ENCODE results near the gene PDZD2.

The PDZD2 gene

DNA sequence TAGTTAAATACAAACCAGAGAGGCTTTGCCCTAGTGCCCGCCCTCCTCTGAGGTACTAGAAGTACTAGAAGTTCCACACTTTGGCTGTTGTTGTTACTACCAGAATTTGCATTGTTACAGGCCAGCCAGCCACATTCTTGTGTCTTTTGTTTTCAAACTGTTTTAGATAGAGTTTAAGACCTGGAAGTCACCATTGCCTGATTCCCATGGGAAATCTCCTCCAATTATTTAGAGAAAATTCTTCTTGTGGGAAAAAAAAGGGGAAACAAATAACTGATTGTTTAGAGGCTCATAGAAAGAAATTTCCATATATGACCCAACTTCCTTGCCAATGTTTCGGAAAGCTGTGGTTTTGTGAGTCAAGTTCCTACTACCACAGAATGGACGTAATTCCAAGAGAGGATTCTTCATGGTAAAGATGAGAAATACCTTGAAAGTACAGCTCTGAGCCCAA lies 282.9 kb downstream of the PDZD2 start:
- no peaks in the 10 kb centered on the region for H3K27me3 ChIP-seq (replicated peaks; ENCODE audit: control insufficient read depth, insufficient read depth, low read length, poor library complexity, severe bottlenecking)
- H3K4me3 ChIP-seq (ENCODE audit: insufficient read depth, low read depth, low read length, poor library complexity, severe bottlenecking), result no peak overlapping the region
- H3K27ac ChIP-seq (ENCODE audit: insufficient read depth, low read length, poor library complexity, severe bottlenecking), result no peak overlapping the region
- H3K9me3 ChIP-seq (ENCODE audit: control insufficient read depth, low read length), result no peaks in the 10 kb centered on the region
- DNase-seq, result no peak
- H3K4me1 ChIP-seq (ENCODE audit: control insufficient read depth, insufficient read depth, low read length, poor library complexity, severe bottlenecking), result no peaks in the 10 kb centered on the region
- no peaks in the 10 kb centered on the region for H3K36me3 ChIP-seq (ENCODE audit: control insufficient read depth, insufficient read depth, low read length)

DNA sequence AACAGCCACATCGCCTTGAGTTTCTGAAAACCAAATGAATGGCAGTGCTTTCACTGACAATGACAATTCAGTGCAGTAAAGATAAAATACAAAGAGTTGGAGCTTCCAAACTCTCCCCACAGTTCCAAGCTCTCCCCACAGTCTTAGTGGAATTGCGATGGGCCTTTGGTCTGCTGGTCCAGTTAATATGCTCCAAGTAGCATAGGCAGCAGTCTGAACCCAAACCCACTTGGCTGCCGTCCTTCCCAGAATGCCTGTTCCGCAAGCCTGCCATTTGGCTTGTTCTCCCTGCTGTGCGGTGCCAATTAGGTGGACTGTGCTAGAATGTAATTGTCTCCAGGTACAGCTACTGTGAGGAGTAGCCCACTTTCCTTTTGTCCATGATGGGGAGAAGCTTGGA lies 285.1 kb downstream of the PDZD2 start:
- DNase-seq, result no peak
- H3K36me3 ChIP-seq (ENCODE audit: control insufficient read depth, insufficient read depth, low read length), result no peaks in the 10 kb centered on the region

GRCh38 chr5:31931874-31932273 lies 292.9 kb downstream of the PDZD2 start:
- Histone ChIP-seq H3K27me3 (replicated peaks; ENCODE audit: control insufficient read depth, insufficient read depth, low read length, poor library complexity, severe bottlenecking) (no peaks in the 10 kb centered on the region), H3K9me3 (ENCODE audit: control insufficient read depth, low read length) (no peaks in the 10 kb centered on the region), H3K27ac (ENCODE audit: insufficient read depth, low read length, poor library complexity, severe bottlenecking) (no peak overlapping the region), H3K36me3 (ENCODE audit: control insufficient read depth, insufficient read depth, low read length) (no peaks in the 10 kb centered on the region), H3K4me3 (ENCODE audit: insufficient read depth, low read depth, low read length, poor library complexity, severe bottlenecking) (no peak overlapping the region), H3K4me1 (ENCODE audit: control insufficient read depth, insufficient read depth, low read length, poor library complexity, severe bottlenecking) (no peaks in the 10 kb centered on the region)
- DNase-seq, result no peak

More for the DNA sequence above, 285.1 kb downstream of the PDZD2 start:
- Histone ChIP-seq H3K27ac (ENCODE audit: insufficient read depth, low read length, poor library complexity, severe bottlenecking) (no peak overlapping the region), H3K4me3 (ENCODE audit: insufficient read depth, low read depth, low read length, poor library complexity, severe bottlenecking) (no peak overlapping the region), H3K4me1 (ENCODE audit: control insufficient read depth, insufficient read depth, low read length, poor library complexity, severe bottlenecking) (no peaks in the 10 kb centered on the region), H3K9me3 (ENCODE audit: control insufficient read depth, low read length) (no peaks in the 10 kb centered on the region), H3K27me3 (replicated peaks; ENCODE audit: control insufficient read depth, insufficient read depth, low read length, poor library complexity, severe bottlenecking) (no peaks in the 10 kb centered on the region)

DNA sequence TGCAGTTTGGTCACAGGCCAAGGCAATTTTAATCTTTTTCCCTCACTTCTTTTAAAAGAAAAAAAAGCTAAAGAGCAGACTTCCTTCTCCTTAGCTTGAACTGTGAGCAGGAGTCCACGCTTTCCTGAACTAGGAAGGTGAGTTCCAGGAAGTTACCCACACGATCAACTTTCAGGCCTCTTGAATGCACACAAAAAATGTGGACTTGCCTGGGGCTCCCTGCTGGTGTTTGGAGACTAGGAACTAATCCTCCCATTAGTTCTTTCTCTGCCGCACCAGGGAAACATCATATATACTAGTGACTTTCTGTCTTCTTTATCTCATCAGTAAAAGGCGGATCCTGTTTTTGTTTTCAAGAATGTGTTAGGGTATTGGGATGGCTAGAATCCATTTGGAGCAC lies 295.2 kb downstream of the PDZD2 start:
- Histone ChIP-seq H3K9me3 (ENCODE audit: control insufficient read depth, low read length) (no peaks in the 10 kb centered on the region), H3K27me3 (replicated peaks; ENCODE audit: control insufficient read depth, insufficient read depth, low read length, poor library complexity, severe bottlenecking) (no peaks in the 10 kb centered on the region), H3K4me1 (ENCODE audit: control insufficient read depth, insufficient read depth, low read length, poor library complexity, severe bottlenecking) (no peaks in the 10 kb centered on the region), H3K27ac (ENCODE audit: insufficient read depth, low read length, poor library complexity, severe bottlenecking) (no peak overlapping the region), H3K4me3 (ENCODE audit: insufficient read depth, low read depth, low read length, poor library complexity, severe bottlenecking) (no peak overlapping the region), H3K36me3 (ENCODE audit: control insufficient read depth, insufficient read depth, low read length) (no peaks in the 10 kb centered on the region)
- DNase-seq, result no peak

- H3K27ac ChIP-seq (ENCODE audit: insufficient read depth, low read length, poor library complexity, severe bottlenecking), result no peak overlapping the region
- H3K4me1 ChIP-seq (ENCODE audit: control insufficient read depth, insufficient read depth, low read length, poor library complexity, severe bottlenecking), result no peaks in the 10 kb centered on the region
- no peak for DNase-seq
- no peaks in the 10 kb centered on the region for H3K27me3 ChIP-seq (replicated peaks; ENCODE audit: control insufficient read depth, insufficient read depth, low read length, poor library complexity, severe bottlenecking)
- no peaks in the 10 kb centered on the region for H3K9me3 ChIP-seq (ENCODE audit: control insufficient read depth, low read length)
- no peak overlapping the region for H3K4me3 ChIP-seq (ENCODE audit: insufficient read depth, low read depth, low read length, poor library complexity, severe bottlenecking)
- no peaks in the 10 kb centered on the region for H3K36me3 ChIP-seq (ENCODE audit: control insufficient read depth, insufficient read depth, low read length)
Observed at GRCh38 chr5:31935496-31936369, 296.8 kb downstream of the PDZD2 start.

DNA sequence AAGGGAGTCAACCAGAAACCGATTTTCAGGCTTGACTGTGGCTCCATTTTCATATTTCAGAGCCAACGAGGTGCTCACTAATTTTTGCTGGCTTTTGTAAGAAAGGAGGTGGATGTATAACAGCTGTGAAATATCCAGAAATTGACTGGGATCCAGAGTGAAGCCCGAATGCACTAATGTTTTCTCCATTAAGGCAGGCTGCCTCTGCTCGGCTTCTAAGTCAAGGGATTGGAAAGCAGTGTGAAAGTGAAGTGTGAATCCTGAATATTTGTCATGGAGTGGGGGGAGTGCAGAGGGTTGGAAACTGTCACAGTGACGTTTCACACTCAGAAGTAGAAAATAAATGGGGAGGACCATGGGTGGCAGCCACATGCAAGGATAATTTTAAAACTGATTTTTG lies 297.8 kb downstream of the PDZD2 start:
- no peaks in the 10 kb centered on the region for H3K27me3 ChIP-seq (replicated peaks; ENCODE audit: control insufficient read depth, insufficient read depth, low read length, poor library complexity, severe bottlenecking)
- no peak for DNase-seq
- H3K4me1 ChIP-seq (ENCODE audit: control insufficient read depth, insufficient read depth, low read length, poor library complexity, severe bottlenecking), result no peaks in the 10 kb centered on the region
- H3K27ac ChIP-seq (ENCODE audit: insufficient read depth, low read length, poor library complexity, severe bottlenecking), result no peak overlapping the region
- H3K4me3 ChIP-seq (ENCODE audit: insufficient read depth, low read depth, low read length, poor library complexity, severe bottlenecking), result no peak overlapping the region
- no peaks in the 10 kb centered on the region for H3K36me3 ChIP-seq (ENCODE audit: control insufficient read depth, insufficient read depth, low read length)
- no peaks in the 10 kb centered on the region for H3K9me3 ChIP-seq (ENCODE audit: control insufficient read depth, low read length)

- no peaks in the 10 kb centered on the region for H3K27me3 ChIP-seq (replicated peaks; ENCODE audit: control insufficient read depth, insufficient read depth, low read length, poor library complexity, severe bottlenecking)
- no peaks in the 10 kb centered on the region for H3K4me1 ChIP-seq (ENCODE audit: control insufficient read depth, insufficient read depth, low read length, poor library complexity, severe bottlenecking)
- H3K27ac ChIP-seq (ENCODE audit: insufficient read depth, low read length, poor library complexity, severe bottlenecking), result no peak overlapping the region
- no peaks in the 10 kb centered on the region for H3K9me3 ChIP-seq (ENCODE audit: control insufficient read depth, low read length)
- DNase-seq, result no peak
- H3K36me3 ChIP-seq (ENCODE audit: control insufficient read depth, insufficient read depth, low read length), result no peaks in the 10 kb centered on the region
- H3K4me3 ChIP-seq (ENCODE audit: insufficient read depth, low read depth, low read length, poor library complexity, severe bottlenecking), result no peak overlapping the region
Observed at GRCh38 chr5:31937226-31937625, 298.3 kb downstream of the PDZD2 start.

GRCh38 chr5:31937703-31938102 lies 298.8 kb downstream of the PDZD2 start:
- no peak for DNase-seq
- no peak overlapping the region for H3K4me3 ChIP-seq (ENCODE audit: insufficient read depth, low read depth, low read length, poor library complexity, severe bottlenecking)
- no peaks in the 10 kb centered on the region for H3K9me3 ChIP-seq (ENCODE audit: control insufficient read depth, low read length)
- no peaks in the 10 kb centered on the region for H3K27me3 ChIP-seq (replicated peaks; ENCODE audit: control insufficient read depth, insufficient read depth, low read length, poor library complexity, severe bottlenecking)
- H3K36me3 ChIP-seq (ENCODE audit: control insufficient read depth, insufficient read depth, low read length), result no peaks in the 10 kb centered on the region
- no peaks in the 10 kb centered on the region for H3K4me1 ChIP-seq (ENCODE audit: control insufficient read depth, insufficient read depth, low read length, poor library complexity, severe bottlenecking)
- H3K27ac ChIP-seq (ENCODE audit: insufficient read depth, low read length, poor library complexity, severe bottlenecking), result no peak overlapping the region

- Histone ChIP-seq H3K4me1 (ENCODE audit: control insufficient read depth, insufficient read depth, low read length, poor library complexity, severe bottlenecking) (no peaks in the 10 kb centered on the region), H3K4me3 (ENCODE audit: insufficient read depth, low read depth, low read length, poor library complexity, severe bottlenecking) (no peak overlapping the region), H3K27ac (ENCODE audit: insufficient read depth, low read length, poor library complexity, severe bottlenecking) (no peak overlapping the region), H3K9me3 (ENCODE audit: control insufficient read depth, low read length) (no peaks in the 10 kb centered on the region), H3K27me3 (replicated peaks; ENCODE audit: control insufficient read depth, insufficient read depth, low read length, poor library complexity, severe bottlenecking) (no peaks in the 10 kb centered on the region), H3K36me3 (ENCODE audit: control insufficient read depth, insufficient read depth, low read length) (no peaks in the 10 kb centered on the region)
- DNase-seq, result no peak
Observed at GRCh38 chr5:31939151-31939550, 300.2 kb downstream of the PDZD2 start.

GRCh38 chr5:31941151-31941755 lies 302.3 kb downstream of the PDZD2 start:
- no peak for DNase-seq
- H3K36me3 ChIP-seq (ENCODE audit: control insufficient read depth, insufficient read depth, low read length), result no peaks in the 10 kb centered on the region

More at GRCh38 chr5:31941151-31941755, 302.3 kb downstream of the PDZD2 start:
- Histone ChIP-seq H3K4me1 (ENCODE audit: control insufficient read depth, insufficient read depth, low read length, poor library complexity, severe bottlenecking) (no peaks in the 10 kb centered on the region), H3K4me3 (ENCODE audit: insufficient read depth, low read depth, low read length, poor library complexity, severe bottlenecking) (no peak overlapping the region), H3K27me3 (replicated peaks; ENCODE audit: control insufficient read depth, insufficient read depth, low read length, poor library complexity, severe bottlenecking) (no peaks in the 10 kb centered on the region), H3K27ac (ENCODE audit: insufficient read depth, low read length, poor library complexity, severe bottlenecking) (no peak overlapping the region), H3K9me3 (ENCODE audit: control insufficient read depth, low read length) (no peaks in the 10 kb centered on the region)

All from effector memory CD4-positive, alpha-beta T cell (primary cell).